ENCODE measurements around the gene CNTN2.

Gene CNTN2

DNA sequence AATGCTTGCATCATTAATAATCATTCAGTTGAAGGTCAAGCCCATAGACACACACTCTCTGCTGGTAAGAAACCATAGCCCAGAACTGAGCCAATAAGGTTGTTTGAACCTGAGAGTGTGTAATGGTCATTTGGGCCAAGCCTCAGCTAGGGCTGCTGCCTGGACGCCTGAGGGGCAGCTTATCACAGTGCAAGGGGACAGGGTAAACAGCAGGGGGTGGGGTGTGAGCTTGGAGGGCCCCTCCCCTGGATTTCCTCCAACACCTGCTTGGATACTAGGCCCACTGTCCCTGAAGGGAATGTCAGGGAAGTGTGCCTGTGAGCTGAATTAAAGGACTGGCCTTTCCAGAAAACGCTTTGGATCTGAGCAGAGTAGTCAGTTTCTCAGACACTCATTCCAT is 24.6 kb upstream of the CNTN2 start:
- no peak for DNase-seq (ENCODE audit: low spot score)

DNA sequence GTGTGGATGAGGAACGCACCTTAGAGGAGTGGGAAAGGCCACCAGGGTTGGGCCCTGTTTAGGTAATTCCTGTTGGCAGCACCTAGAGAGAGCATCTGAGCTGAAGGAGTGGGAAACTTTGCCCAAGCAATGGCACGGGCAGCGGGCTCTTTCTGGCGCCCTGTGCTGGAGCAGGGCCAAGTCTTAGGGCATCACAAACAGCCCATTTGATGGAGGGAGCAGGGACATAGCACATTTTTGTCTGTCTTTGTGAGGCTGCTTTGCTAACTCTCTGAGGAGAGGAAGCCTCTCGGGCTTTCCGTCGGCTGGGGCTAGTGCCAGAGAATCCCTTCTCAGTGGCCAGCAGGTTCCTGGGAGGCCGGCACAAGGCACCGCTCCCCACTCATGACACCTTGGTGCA is 22.5 kb upstream of the CNTN2 start:
- DNase-seq (ENCODE audit: low spot score), result no peak

DNA sequence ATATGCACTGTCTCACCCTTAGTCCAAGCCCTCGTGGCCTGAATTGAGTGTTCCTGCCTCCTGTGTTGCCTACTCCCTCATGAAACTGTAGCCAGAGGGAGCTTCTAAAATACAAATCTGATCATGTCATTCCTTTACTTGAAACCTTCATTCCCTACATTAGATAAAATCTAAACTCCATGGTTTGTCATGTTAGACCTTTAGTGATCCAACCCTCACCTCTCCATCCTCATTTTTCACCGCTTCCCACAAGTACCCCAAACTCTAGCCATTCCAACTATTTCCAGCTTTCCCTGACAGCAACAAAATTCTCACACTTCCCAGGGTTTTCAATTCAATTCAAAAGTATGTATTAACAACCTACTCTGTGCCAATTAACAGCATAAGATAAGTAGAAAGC is 18.3 kb upstream of the CNTN2 start:
- no peak for DNase-seq (ENCODE audit: low spot score)

DNA sequence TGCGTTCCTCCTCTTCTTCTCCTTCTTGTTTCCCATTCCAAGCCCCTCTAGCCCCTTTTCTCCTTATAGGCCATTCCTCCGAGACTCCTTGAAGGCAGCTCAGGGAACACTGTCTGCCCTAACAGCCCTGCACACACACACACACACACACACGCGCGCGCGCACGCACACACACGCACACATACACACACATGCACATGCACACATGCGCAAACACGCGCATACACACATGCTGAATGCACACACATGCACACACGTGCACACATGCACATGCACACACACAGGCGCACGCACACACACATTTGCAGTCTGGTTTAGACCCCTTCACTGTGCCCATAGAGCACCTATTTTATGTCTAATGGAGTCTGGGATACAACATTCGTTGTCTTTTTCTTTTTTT is 17.8 kb upstream of the CNTN2 start:
- DNase-seq (ENCODE audit: low spot score), result no peak

DNA sequence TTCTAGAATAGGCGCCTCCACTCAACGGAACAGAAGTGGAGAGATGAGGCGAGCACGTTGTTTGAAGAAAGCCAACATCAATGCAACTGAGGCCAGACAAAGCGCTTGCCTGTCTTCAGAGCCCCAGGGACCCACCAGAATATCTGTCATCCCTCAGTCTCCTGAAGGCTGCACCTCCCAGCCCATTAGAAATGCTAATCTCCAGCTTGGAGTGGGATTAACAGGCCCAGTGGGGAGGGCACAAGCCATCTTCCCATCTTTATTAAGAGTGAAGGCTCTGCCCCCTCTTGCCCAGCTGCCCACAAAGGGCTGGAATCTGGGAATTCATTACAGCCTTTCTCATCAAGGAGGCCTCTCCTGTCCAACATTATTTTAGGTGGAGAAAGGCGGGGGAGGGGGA is 16.8 kb upstream of the CNTN2 start:
- DNase-seq (ENCODE audit: low spot score), result peak; percentile 84

DNA sequence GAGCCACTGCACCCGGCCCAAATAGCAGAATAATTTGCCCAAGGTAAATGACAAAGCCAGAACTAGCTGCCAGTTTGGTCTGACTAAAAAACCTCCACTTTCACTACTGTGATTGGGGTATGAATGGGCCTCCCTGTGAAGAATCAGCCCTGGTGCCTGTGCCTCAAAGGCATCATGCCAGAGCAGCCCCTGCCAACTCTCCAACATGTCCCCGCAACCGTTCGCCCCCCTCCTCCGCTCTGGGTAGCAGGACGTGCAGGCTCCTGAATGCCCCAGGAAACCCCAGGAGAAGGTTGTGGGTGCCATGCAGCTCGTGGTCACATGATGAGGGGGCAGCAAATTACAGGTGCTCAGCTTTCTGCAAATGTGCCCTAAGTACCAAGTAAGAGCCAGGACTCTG is 14.6 kb upstream of the CNTN2 start:
- DNase-seq (ENCODE audit: low spot score), result no peak

DNA sequence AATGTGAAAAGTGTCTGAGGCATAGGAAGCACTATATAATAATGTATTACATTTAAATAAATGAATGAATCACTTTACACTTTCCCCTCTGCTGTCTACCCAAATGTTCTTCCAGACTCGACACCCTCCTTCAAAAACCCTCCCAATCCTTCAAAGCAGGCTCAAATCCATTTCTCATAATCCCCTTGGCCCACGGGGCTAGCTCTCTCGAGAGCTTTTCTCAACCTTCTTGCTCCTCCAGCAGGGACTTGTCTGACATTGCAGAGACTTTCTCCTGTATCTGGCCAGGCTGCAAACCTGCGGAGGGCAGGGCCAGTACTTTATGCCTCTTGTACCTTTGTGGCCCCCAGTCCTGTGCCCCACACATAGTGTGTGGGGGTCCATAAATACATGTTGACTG is 14.1 kb upstream of the CNTN2 start:
- peak; percentile 75 for DNase-seq (ENCODE audit: low spot score)

DNA sequence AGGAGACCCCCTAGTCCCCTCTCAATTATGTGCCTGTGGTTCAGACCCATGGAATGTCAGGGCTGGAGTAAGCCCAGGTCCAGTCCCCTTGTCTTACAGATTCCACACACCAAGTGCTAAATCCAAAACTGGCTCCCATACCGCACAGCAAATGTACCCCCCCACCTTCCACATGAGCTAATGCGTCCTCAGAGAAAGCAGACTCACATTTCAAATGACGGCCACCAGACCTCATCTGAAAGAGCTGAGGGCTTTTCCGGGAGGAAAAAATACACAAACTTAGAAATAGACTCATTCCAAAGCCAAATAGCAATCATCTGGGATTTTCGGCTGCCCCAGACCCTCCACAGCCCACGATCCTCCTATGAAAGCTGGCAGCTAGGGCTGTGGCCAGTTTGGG is 12.8 kb upstream of the CNTN2 start:
- no peak for DNase-seq (ENCODE audit: low spot score)

DNA sequence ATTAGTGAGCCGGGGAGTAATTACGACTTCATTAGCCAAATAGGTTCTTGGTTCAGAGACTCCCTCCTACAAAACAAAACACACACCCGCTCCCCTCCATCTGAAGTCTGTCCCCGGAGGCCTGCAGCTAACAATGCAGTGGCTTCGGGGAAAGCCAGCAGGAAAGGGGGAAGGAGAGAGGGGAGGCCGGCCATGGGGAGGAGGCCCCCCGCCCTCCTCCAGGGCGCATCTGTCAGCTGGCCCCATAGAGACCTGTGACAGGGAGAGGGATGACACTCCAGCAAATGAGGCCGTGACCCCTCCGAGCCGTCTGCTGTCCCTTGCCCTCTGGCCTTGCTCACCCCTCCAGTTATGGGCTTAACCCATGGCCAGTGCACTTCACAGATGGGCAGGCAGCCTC is 12.1 kb upstream of the CNTN2 start:
- peak; percentile 91 for DNase-seq (ENCODE audit: low spot score)

DNA sequence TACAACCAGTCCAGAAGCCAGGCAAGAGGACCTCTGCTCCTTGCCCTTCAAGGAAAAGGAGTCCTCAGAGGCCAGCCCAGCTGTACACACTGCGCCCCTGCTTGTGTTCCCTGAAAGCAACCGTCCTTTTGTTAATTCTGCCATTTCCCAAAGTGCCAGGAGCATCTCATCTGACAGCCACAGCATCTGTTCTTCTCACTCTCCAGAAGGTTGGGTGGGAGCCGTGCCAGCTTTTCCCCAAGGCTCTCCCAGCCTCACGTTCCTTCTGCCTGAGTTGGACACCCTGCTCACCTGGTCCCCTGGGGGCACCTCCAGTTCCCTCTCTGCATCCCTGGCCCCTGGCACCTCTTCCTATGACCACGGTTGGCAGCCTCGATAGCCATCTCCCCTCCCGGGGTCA is 10.5 kb upstream of the CNTN2 start:
- peak; percentile 83 for DNase-seq (ENCODE audit: low spot score)

DNA sequence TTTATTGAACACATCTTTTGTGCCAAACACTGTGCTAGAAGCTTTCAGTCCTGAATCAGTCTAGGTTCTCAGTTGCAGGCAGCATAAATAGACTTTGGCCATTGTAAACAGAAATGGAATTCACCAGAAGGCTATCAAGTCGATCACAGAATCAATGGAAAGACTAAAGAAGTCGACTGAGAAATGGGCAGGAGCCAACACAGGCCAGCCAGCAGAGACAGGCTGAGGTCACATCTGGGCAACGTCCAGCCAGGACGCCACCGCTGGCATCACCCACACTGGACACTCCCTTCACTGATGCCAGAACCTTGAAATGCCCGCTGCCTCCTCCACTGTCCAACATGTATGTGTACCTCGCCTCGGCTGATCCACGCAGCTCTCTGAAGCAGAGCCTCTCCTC is 5.5 kb upstream of the CNTN2 start:
- no peak for DNase-seq (ENCODE audit: low spot score)

DNA sequence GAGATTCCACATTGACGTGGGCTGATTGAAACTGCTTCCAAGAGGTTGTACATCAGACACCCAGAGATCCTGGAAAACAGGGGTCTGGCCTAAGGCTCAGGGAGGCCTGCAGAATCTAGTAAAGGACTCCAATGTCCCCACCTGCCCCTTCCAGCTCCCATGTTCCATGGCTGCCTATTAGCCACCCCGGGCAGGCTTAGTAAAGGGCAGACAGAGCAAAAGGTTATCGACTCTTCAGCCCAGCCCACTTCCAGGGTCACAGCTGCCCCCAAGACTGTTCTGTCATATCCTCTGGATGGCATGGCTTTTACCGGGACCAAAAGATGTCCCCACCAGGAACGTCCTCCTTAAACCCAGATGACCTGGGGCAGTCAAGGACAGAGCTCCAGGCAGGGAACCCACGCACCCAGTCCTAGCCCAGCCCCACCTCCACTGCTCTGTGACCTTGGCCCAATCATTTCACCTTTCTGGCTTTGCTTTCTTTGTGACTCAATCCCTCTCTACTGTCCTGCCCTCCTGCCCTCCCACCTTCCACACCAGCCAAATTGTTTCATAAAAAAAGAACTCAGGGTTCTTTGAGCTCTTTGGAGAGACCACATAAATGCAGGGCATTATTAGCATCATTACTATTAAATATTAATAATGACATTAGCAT is 4.8 kb upstream of the CNTN2 start:
- no peak for DNase-seq (ENCODE audit: low spot score)

DNA sequence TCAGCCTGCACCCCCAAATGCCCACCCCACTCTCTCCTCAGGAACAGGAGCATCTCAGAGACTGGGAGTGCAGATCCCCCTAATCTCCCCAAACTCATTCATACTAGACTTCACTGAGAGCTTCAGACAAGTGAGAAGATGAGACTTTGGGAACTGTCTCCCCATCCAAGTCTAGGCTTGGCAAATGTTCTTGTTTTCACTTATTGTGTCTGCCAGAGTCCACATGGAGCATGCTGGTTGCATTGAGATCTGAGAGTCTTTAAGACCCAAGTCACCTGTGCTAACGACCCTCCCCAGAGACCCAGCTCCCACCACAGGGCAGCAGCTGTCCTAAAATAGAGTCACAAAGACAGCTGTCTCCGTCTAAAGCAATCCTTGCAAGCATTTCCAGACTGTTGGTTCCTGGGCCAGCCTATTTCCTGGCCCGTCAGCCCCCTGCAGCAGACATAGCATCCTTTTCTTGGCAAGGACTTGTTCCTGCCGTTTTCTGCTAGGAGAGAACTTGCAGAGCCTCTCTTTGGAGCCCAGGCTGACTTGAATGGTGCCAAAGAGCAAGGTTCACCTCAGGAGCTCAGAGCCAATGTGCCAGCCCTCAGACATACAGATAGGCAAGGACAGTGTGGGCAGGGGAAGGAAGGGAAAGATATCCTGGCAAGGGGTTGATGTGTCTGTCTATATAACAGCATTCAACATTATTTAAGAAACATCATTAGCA is 1.9 kb upstream of the CNTN2 start:
- no peak for DNase-seq (ENCODE audit: low spot score)

DNA sequence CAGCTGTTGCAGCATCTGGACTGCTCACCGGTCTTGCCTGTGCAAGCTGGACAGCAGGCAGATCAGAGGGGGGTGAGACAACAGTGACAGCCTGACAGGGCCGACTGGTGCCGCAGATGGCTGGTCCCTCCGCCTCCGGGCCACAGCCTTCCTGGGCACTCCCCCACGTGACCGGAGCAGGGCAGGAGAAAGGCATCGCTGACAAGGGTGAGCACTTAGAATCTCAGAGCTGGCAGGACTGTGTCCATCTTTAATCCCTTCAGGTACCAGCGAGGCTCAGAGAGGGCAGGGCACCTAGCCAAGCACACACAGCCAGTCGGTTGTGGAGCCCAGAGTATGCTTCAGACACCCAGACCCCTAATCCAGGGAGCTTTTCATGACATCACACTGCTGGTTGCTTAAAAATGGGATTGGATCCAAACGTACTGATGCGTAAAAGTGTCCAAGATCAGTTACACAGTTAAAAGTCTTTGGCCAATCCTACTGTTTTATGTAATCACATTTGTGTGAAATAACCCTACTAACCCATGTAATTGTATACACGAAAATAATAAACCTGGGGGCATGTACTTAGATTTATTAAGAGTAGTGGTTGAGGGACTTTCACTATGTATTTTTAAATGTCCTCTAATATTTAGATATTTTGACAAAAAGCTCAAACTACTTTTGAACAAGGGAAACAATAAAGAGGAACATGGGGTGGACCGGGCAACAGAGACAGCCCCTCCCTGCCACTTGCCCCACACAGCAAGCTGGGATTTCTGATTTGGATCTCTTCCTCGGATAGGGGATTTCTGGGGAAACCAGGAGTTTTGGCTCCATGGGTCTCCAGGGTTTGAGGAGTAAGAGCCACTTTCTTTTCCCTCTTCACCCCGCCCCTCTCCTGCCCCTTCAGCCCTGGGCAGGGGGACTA is 758 bp upstream of the CNTN2 start:
- no peak for DNase-seq (ENCODE audit: low spot score)

DNA sequence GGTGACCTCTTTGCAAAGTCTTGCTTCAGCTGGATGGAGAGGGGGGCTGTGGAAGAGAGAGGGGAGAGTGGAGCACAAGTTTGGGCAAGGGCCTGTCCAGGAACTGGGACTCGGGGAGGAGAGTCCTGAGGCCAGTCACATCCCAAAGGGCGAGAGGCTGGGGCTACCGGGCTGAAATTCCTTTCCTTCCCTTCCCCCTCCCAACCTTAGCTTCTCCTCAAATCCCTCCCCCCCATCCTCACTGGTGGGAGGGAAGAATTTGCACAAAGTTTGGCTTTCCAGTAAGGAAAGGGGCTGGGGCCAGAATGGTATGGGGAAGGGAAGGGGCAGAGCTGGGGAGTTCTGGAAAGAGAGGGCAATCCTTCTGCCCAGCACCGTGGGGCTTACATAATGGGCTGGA is 854 bp downstream of the CNTN2 start:
- no peak for DNase-seq (ENCODE audit: low spot score)

DNA sequence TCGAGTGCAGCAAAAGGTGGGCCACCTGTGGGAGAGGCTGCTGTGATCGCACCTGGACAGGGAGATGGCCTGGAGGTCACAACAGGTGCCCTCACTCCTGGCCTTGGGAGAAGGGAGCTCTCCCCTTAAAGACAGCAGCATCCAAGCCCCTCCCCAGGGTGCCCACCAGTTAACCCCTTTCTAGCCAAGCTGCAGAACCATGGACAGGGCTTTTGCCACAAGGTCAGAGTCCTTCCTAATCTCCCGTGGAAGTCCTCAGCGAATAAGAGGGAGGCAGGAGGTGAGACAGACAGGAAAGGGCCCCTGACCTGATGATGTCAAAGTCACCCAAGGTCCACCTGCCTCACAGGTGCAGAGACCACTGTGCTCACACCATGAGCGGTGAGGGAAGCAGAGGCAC is 1.7 kb downstream of the CNTN2 start:
- DNase-seq (ENCODE audit: low spot score), result no peak

DNA sequence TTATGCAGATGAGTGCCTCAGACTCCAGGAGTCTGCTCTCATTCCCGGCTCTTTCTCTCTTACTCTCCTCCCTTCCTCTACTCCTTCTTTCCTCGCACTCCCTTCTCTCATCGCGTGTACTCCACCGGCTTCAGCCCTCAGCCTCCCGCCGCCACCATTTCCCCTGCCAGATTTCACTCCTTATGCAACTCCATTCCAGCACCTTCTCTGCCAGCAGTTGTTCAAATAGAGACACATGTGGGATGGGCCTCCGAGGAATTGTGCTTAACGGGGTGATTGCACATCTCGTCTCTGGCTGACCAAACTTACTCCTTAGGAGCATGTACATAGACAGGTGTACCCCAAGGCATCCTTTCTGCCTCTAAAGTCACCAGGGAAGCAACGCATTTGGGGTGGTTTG is 2.1 kb downstream of the CNTN2 start:
- no peak for DNase-seq (ENCODE audit: low spot score)

DNA sequence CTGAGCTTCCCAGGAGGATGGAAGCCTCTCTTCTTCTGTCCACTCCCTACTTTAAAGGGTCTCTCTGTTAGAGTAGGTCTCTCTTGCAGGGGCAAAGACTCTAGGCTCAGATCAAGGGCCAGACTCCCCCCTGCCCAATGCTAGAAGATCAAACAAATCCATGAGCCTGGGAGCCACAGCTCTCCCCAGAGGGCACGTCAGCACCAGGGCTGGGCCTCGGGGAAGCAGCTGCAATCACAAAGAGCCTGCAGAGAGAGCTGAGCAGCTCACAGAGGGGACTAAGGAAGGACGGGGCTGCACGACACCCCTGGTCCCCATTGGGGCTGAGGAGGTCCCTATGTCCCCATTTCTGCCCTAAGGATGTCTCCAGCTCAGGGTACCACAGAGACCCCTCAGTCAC is 3.9 kb downstream of the CNTN2 start:
- DNase-seq (ENCODE audit: low spot score), result no peak

DNA sequence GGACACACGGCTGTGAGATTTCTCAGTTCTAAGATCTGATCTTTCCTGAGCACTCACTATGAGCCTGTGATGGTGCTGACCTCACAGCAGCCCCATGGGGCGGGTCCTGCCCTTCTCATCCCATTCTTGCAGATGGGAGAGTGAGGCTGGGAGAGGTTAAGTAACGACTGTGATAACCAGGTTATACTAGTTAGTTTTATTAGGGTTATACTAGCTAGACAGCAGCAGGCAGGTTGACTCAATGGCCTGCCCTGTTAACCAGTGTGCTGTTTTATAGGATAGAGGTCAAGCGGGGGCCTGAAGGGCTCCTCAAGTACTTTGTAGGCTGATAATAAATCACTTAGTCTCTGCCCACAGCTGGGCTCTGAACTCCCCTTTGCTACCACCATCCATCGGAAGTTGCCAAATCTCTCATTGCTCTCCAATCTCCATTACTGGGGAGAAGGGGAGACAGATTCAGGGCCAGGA is 4.8 kb downstream of the CNTN2 start:
- no peak for DNase-seq (ENCODE audit: low spot score)

DNA sequence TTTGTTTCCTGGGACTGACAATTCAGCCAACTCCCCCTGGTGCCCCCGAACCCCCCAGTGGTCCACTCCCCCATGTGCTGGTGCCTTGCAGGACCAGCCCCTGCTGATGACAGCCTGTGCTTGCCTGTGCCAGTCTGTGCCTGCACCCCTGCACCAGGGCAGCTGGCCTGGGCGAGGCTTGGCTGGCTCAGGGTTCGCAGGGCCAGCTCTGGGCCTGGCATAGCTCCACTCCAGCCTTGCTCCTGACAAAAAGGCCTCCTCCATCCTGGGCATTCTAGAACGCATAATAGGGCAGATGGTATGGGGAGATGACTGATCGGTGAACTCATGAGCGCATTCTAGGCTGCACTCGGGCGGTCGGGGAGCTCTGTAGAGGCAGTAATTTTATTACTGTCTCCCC is 5.4 kb downstream of the CNTN2 start:
- DNase-seq (ENCODE audit: low spot score), result no peak

DNA sequence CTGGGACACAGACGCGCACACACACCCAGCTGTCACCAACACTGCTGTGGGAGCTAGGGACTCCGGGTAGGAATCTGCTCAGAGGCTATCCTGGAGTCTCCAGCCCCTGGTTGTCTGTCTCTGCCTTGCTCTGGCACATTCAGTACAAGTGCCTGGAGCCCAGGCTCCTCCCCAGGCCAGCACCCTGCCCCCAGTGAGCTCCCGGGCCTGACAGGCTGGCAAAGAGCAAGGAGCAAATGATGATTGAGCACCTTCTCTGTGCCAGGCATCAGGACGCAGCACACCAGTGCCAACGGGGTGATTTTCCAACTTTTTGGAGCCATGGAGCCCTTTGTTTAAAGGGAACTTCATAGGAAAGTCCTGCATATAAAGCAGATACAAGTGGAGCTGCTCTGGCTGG is 6.5 kb downstream of the CNTN2 start:
- DNase-seq (ENCODE audit: low spot score), result no peak

DNA sequence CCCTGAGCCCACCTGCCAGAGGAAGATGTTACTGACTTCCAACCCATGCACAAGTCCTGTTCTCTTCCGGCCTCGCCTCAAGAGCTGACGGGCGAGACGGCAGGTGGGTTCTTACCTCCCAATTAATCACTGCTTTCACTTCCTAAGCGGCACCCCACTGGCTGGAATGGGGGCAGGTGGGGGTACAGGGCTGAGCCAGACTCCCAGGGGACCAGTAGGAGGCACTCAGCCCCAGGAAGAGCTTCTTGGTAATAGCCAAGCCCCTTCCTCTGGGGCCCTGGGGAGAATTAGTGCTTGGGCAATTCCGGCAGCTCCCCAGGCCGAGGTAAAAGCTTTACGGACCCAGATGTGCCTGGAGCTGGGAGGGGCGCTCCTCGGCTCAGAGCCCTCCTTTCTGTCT is 9.7 kb downstream of the CNTN2 start:
- DNase-seq (ENCODE audit: low spot score), result peak; percentile 66

DNA sequence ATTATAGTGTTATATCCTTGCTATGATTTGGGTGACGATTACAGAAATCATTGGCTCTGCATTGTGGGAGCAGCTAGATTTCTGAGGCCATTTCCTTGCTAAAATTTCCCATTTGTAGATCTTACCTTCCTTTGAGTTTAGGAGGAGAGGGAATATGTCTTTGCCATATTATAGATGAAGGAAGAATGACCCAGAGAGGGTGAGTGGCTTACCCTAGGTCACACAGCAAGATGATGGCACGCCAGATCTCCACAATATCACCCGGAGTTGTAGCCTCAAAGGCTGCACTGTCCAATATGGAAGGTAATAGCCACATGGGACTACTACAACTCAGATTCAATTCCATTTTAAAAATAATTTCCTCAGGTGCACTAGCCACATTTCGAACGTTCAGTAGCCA is 10.3 kb downstream of the CNTN2 start:
- no peak for DNase-seq (ENCODE audit: low spot score)
